ENCODE measurements around the gene C2CD4A.

DNA sequence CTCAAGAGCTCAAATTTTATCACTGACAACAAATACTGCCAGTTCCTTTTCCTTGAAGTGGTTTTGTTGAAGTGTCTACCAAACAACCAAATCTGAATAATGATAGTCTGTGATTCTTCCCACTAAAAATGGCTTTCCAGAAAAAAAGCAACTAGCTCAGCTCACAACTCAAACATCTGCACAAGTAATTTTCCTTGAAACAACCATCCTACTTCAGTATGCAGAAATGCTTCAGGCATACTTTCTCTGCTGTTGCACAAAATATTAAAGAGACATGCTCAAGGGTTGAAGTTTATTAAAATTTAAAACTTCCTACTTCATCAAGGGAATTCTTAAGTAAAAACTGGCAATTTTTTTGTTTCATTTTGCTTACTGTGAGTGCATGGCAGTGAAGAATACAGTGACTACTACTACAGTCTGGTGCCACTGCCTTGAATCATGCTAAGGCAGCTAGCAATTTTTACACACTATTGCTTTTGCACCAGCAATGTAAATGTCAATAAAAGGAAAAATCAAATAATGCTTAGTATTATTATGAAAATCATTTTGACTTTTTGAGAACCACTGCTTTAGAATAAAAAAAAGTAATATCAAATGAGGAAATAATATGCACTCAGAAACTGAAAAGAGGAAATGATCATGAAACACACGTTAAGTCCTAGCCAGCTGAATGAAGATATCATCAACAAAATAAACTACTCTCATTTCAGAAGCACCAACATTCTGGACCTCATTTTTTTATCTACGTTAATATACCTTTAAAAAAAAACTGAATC, 40.1 kb upstream of the C2CD4A start:
- TF ChIP-seq TP53 (CRISPR knock-in tag; IDR thresholded peaks at IDR 0.05), result no peak
- TF ChIP-seq RAD21 (conservative IDR thresholded peaks at IDR 0.05 in 1 of 2, IDR thresholded peaks at IDR 0.05 in 1 of 2), result no peak
- no peak for TF ChIP-seq POLR2A (IDR thresholded peaks at IDR 0.05; ENCODE audit: low read length)
- TF ChIP-seq, protein P1, sequence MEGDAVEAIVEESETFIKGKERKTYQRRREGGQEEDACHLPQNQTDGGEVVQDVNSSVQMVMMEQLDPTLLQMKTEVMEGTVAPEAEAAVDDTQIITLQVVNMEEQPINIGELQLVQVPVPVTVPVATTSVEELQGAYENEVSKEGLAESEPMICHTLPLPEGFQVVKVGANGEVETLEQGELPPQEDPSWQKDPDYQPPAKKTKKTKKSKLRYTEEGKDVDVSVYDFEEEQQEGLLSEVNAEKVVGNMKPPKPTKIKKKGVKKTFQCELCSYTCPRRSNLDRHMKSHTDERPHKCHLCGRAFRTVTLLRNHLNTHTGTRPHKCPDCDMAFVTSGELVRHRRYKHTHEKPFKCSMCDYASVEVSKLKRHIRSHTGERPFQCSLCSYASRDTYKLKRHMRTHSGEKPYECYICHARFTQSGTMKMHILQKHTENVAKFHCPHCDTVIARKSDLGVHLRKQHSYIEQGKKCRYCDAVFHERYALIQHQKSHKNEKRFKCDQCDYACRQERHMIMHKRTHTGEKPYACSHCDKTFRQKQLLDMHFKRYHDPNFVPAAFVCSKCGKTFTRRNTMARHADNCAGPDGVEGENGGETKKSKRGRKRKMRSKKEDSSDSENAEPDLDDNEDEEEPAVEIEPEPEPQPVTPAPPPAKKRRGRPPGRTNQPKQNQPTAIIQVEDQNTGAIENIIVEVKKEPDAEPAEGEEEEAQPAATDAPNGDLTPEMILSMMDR (IDR thresholded peaks at IDR 0.05), result no peak
- no peak for TF ChIP-seq SMC3 (IDR thresholded peaks at IDR 0.05)
- TF ChIP-seq, protein P2, sequence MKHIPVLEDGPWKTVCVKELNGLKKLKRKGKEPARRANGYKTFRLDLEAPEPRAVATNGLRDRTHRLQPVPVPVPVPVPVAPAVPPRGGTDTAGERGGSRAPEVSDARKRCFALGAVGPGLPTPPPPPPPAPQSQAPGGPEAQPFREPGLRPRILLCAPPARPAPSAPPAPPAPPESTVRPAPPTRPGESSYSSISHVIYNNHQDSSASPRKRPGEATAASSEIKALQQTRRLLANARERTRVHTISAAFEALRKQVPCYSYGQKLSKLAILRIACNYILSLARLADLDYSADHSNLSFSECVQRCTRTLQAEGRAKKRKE (CRISPR knock-in tag; IDR thresholded peaks at IDR 0.05; ENCODE audit: low read depth), result no peak
- no peak for TF ChIP-seq POLR2AphosphoS2 (conservative IDR thresholded peaks at IDR 0.05; ENCODE audit: low read length)
- TF ChIP-seq, protein P3, sequence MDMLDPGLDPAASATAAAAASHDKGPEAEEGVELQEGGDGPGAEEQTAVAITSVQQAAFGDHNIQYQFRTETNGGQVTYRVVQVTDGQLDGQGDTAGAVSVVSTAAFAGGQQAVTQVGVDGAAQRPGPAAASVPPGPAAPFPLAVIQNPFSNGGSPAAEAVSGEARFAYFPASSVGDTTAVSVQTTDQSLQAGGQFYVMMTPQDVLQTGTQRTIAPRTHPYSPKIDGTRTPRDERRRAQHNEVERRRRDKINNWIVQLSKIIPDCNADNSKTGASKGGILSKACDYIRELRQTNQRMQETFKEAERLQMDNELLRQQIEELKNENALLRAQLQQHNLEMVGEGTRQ (IDR thresholded peaks at IDR 0.05), result no peak
- TF ChIP-seq, protein P4, sequence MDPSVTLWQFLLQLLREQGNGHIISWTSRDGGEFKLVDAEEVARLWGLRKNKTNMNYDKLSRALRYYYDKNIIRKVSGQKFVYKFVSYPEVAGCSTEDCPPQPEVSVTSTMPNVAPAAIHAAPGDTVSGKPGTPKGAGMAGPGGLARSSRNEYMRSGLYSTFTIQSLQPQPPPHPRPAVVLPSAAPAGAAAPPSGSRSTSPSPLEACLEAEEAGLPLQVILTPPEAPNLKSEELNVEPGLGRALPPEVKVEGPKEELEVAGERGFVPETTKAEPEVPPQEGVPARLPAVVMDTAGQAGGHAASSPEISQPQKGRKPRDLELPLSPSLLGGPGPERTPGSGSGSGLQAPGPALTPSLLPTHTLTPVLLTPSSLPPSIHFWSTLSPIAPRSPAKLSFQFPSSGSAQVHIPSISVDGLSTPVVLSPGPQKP (IDR thresholded peaks at IDR 0.05; ENCODE audit: low read depth, low read length), result no peak
- TF ChIP-seq MAZ (IDR thresholded peaks at IDR 0.05; ENCODE audit: borderline replicate concordance, low read depth, low read length), result no peak
- no peak for TF ChIP-seq EP300 (IDR thresholded peaks at IDR 0.05)
- no peak for TF ChIP-seq PHF8 (IDR thresholded peaks at IDR 0.05; ENCODE audit: borderline replicate concordance, low read depth)
- TF ChIP-seq, protein P5, sequence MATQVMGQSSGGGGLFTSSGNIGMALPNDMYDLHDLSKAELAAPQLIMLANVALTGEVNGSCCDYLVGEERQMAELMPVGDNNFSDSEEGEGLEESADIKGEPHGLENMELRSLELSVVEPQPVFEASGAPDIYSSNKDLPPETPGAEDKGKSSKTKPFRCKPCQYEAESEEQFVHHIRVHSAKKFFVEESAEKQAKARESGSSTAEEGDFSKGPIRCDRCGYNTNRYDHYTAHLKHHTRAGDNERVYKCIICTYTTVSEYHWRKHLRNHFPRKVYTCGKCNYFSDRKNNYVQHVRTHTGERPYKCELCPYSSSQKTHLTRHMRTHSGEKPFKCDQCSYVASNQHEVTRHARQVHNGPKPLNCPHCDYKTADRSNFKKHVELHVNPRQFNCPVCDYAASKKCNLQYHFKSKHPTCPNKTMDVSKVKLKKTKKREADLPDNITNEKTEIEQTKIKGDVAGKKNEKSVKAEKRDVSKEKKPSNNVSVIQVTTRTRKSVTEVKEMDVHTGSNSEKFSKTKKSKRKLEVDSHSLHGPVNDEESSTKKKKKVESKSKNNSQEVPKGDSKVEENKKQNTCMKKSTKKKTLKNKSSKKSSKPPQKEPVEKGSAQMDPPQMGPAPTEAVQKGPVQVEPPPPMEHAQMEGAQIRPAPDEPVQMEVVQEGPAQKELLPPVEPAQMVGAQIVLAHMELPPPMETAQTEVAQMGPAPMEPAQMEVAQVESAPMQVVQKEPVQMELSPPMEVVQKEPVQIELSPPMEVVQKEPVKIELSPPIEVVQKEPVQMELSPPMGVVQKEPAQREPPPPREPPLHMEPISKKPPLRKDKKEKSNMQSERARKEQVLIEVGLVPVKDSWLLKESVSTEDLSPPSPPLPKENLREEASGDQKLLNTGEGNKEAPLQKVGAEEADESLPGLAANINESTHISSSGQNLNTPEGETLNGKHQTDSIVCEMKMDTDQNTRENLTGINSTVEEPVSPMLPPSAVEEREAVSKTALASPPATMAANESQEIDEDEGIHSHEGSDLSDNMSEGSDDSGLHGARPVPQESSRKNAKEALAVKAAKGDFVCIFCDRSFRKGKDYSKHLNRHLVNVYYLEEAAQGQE (IDR thresholded peaks at IDR 0.05), result no peak
- no peak for TF ChIP-seq RCOR1 (IDR thresholded peaks at IDR 0.05; ENCODE audit: low read depth, low read length)
